NCI-H1048 (cell line): Measurements from ENCODE around the gene PIK3R5.

Experiments
- DNase-seq: peaks from one replicate; lab custom pipeline; 2025; lab: John Stamatoyannopoulos, UW

The PIK3R5 gene

DNA sequence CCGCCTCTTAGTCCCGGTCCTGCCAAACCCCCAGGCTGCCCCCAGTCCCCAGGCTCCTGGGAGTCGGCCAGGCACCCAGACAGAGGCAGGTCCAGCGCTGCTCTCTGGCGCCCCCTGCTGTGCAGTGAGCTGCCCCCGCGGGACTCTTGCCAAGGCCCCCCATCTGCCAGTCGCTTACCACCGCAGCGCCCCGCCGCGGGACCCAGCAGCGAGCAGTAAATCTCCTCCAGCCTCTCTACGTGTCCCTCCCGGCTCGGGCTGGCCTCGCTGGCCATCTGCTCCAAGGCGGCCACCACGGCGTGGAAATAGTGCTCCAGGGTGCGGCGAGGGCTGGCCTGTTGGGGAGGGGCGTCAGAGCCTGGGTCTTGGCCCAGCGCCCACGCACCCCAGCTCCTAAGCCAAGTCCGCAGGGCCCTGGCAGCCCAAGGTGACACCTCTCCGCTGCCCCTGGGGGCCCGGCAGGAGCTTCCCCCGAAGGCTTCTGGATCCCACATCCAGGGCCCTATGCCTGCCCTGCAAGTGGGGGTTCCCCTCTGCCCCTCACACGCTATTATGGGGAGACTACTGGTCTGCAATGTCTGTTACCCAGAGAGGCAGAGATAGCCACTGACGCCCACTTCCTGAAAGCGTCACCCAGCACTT, 132.7 kb downstream of the PIK3R5 start:
- DNase-seq: no peak

DNA sequence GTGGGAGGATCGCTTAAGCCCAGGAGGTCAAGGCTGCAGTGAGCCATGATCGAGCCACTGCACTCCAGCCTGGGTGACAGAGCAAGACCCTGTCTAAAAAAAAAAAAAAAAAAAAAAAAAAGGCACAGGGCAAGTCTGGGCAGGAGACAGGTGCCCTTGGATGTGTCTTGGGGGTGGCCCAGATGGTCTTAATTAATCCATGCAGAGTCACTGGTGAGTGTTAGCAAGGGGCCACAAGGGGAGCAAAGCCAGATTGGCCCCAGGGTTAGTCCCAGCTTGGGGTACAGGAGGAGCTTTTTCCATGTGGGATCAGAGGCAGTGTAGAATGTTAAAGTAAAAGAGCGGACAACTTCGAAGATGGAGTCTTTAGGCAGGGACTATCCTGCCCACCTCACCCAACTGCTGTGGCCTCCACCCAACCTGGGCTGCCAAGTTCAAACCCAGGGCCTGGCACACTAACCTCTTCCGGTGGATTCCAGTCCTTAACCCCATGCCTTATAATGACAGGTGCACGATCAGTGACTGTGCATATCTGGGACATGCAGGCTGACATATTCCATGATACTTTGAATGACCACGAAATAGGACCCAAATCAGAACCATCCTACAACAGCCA, 134.2 kb downstream of the PIK3R5 start:
- DNase-seq: no peak

DNA sequence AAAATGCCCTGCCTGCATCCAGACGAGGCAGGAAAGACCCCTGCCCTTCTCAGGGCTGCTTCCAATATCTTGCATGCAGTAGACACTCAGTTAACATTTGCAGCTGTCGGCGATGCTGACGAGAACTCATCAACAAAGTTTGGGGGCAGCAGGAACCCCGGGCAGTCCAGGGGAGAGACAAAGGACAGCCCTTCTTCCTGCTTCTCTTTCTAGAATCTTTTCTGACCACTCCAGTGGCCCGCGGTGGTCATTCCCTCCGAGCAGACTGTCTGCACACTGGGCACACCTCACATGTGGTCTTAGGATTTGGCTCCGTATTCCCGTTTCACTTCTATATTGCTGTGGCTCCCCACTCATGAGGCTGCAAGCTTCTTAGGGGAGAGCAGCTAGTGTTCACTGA, 135.4 kb downstream of the PIK3R5 start:
- no peak for DNase-seq

DNA sequence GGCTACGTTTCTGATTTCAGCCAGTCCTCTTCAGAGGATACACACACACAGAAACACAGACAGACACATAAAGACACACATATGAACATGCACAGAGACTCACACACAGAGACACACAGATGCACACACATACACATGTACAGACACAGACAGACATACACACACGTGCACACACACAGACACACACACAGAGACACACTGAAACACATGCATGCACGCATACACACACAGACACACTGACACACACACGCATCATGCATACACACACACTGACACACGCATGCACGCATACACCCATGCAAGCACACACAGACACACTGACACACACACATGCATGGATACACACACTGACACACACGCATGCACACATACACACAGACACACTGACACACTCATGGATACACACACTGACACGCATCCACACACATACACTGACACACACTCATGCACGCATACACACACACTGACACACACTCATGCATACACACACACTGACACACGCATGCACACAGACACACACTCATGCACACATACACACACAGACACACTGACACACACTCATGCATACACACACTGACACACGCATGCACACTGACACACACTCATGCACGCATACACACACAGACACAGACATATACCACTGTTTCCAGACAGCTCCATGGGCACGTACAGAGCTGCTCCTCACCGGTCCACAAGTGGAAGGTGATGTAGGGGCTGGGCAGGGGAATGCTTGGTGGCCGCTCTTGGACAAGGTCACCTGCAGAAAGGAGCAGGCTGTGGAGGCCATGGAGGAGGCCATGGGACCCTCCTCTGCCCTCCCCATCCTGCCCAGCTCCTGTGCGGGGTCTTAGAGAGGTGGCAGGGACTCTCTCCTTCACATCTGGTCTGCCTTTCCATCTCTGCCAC, 136.2 kb downstream of the PIK3R5 start:
- no peak for DNase-seq
